Hepatocyte (in vitro differentiated cells): ENCODE results near the gene RASGRP1. TPM values are rescaled to one million over a fixed set of nuclear protein-coding genes. Genes with fewer than 3 reads are reported as not detected.

Source experiments
- DNase-seq: peaks from one replicate; pipeline ENCODE4 v3.0.0-alpha.2; 2016; ENCODE audit warnings: low spot score
- H2AFZ ChIP-seq: fragments of 200-600 bp; sonication (generic); 2 replicates; pipeline ENCODE4 v1.6.0; 2016; ENCODE audit warnings: antibody characterized with exemption, mild to moderate bottlenecking
- H3K27ac ChIP-seq: fragments of 200-600 bp; sonication (generic); 2 replicates; pipeline ENCODE4 v1.5.1; 2016; ENCODE audit warnings: mild to moderate bottlenecking
- H3K27me3 ChIP-seq: fragments of 200-600 bp; sonication (generic); 2 replicates; pipeline ENCODE4 v1.6.1; 2016
- H3K36me3 ChIP-seq: fragments of 200-600 bp; sonication (generic); replicated peaks from 2 replicates; pipeline ENCODE4 v1.5.1; 2016; ENCODE audit warnings: low read depth; ENCODE audit not compliant: insufficient read depth
- H3K4me1 ChIP-seq: fragments of 200-600 bp; sonication (generic); 2 replicates; pipeline ENCODE4 v1.5.1; 2016; ENCODE audit warnings: mild to moderate bottlenecking, moderate library complexity; ENCODE audit not compliant: insufficient read depth
- H3K4me2 ChIP-seq: fragments of 200-600 bp; sonication (generic); 2 replicates; pipeline ENCODE4 v1.6.0; 2016
- H3K4me3 ChIP-seq: fragments of 200-600 bp; sonication (generic); 2 replicates; pipeline ENCODE4 v1.5.1; 2016; ENCODE audit warnings: mild to moderate bottlenecking
- H3K79me2 ChIP-seq: fragments of 200-600 bp; sonication (generic); 2 replicates; pipeline ENCODE4 v1.6.0; 2017; ENCODE audit warnings: mild to moderate bottlenecking
- H3K9me2 ChIP-seq: fragments of 200-600 bp; sonication (generic); replicated peaks from 2 replicates; pipeline ENCODE4 v1.6.0; 2017; ENCODE audit warnings: mild to moderate bottlenecking; ENCODE audit not compliant: insufficient read depth
- H3K9me3 ChIP-seq: fragments of 200-600 bp; sonication (generic); 2 replicates; pipeline ENCODE4 v1.5.1; 2016; ENCODE audit warnings: low read depth, mild to moderate bottlenecking
- H4K20me1 ChIP-seq: fragments of 200-600 bp; sonication (generic); 2 replicates; pipeline ENCODE4 v1.6.0; 2016; ENCODE audit warnings: mild to moderate bottlenecking; ENCODE audit not compliant: insufficient read depth, poor library complexity, severe bottlenecking
- CTCF ChIP-seq: fragments of 200-600 bp; sonication (generic); IDR thresholded peaks from 2 replicates; pipeline ENCODE4 v1.5.1; 2016; ENCODE audit warnings: antibody characterized with exemption, mild to moderate bottlenecking; ENCODE audit not compliant: poor library complexity
- EZH2 ChIP-seq: fragments of 200-600 bp; sonication (generic); IDR thresholded peaks from 2 replicates; pipeline ENCODE4 v1.6.1; 2016; ENCODE audit warnings: antibody characterized with exemption, mild to moderate bottlenecking, borderline replicate concordance
- EZH2phosphoT487 ChIP-seq: fragments of 200-600 bp; sonication (generic); IDR thresholded peaks from one replicate; pipeline ENCODE4 v1.6.1; 2018; ENCODE audit warnings: antibody characterized with exemption, mild to moderate bottlenecking, low read depth, moderate library complexity; ENCODE audit not compliant: unreplicated experiment, severe bottlenecking
- WGBS: methylation state at CpG from one replicate; pipeline ENCODE4 v1.1.6; 2016; ENCODE audit warnings: low lambda C conversion rate; ENCODE audit errors: missing lambda C conversion rate; 5-methylcytosine and 5-hydroxymethylcytosine counted together
- polyA plus RNA-seq: library from polyadenylated mRNA; unstranded; fragments of >200 nt; fragmentation: Nextera tagmentation; extraction: Ambion mirVana; gene quantifications from 2 replicates; pipeline ENCODE4 v1.2.1, GENCODE V29; 2016
- total RNA-seq: library from RNA; depleted of rRNA; stranded (reverse); fragments of >200 nt; gene quantifications from 2 replicates; pipeline ENCODE4 v1.2.3, GENCODE V29; 2014

RASGRP1 gene
- total and polyA plus RNA-seq, 2 experiments from 2014 or later = 0.41 to 0.53 TPM

- Histone ChIP-seq H3K4me1 (no peaks in the 10 kb centered on the region), H2AFZ (no peak overlapping the region), H3K4me2 (no peak overlapping the region), H3K36me3 (no peaks in the 10 kb centered on the region), H3K9me3 (no peaks in the 10 kb centered on the region), H3K27ac (no peak overlapping the region), H4K20me1 (no peaks in the 10 kb centered on the region), H3K9me2 (no peaks in the 10 kb centered on the region), H3K27me3 (no peaks in the 10 kb centered on the region), H3K4me3 (no peak overlapping the region), H3K79me2 (no peaks in the 10 kb centered on the region)
- WGBS = 87% methylated on average over 8 of the region's 8 CpGs
- DNase-seq = no peak
- TF ChIP-seq CTCF = no peak
- TF ChIP-seq EZH2phosphoT487 = no peak
- TF ChIP-seq EZH2 = no peak
These were observed 26.1 kb downstream of the RASGRP1 start for GRCh38 chr15:38538328-38539007.

GRCh38 chr15:38536201-38536676 is 28.4 kb downstream of the RASGRP1 start:
- Histone ChIP-seq H3K4me1 (no peaks in the 10 kb centered on the region), H3K9me3 (no peaks in the 10 kb centered on the region), H3K4me2 (no peak overlapping the region), H3K36me3 (no peaks in the 10 kb centered on the region), H3K79me2 (no peaks in the 10 kb centered on the region), H4K20me1 (no peaks in the 10 kb centered on the region), H3K27me3 (no peaks in the 10 kb centered on the region), H2AFZ (no peak overlapping the region), H3K27ac (no peak overlapping the region), H3K4me3 (no peak overlapping the region), H3K9me2 (no peaks in the 10 kb centered on the region)
- TF ChIP-seq EZH2phosphoT487 = no peak
- no peak for TF ChIP-seq CTCF
- no peak for TF ChIP-seq EZH2
- no peak for DNase-seq
- WGBS = 85% methylated on average over 3 of the region's 3 CpGs

GRCh38 chr15:38535491-38536200 is 29.0 kb downstream of the RASGRP1 start:
- WGBS = 86% methylated on average over 8 of the region's 8 CpGs
- no peaks in the 10 kb centered on the region for H3K4me1 ChIP-seq
- H3K9me3 ChIP-seq = no peaks in the 10 kb centered on the region
- H2AFZ ChIP-seq = no peak overlapping the region
- H4K20me1 ChIP-seq = no peaks in the 10 kb centered on the region
- no peak overlapping the region for H3K27ac ChIP-seq
- no peaks in the 10 kb centered on the region for H3K9me2 ChIP-seq
- no peak overlapping the region for H3K4me2 ChIP-seq
- H3K27me3 ChIP-seq = no peaks in the 10 kb centered on the region
- H3K79me2 ChIP-seq = no peaks in the 10 kb centered on the region
- no peak for DNase-seq
- no peak overlapping the region for H3K4me3 ChIP-seq
- TF ChIP-seq CTCF (no peak), EZH2 (no peak), EZH2phosphoT487 (no peak)
- H3K36me3 ChIP-seq = no peaks in the 10 kb centered on the region
